GM18867 (cell line): ENCODE measurements around the gene ZNF658.
"Not testable (repeated sequence)": the region's sequence is repeated elsewhere in the genome, so short reads cannot be mapped to it uniquely, and the experiment has no call there.

Experiments
- ATAC-seq: cut with Tn5 transposase; IDR thresholded peaks from one replicate; pipeline ENCODE4 v1.9.1; 2021; ENCODE audit warnings: mild to moderate bottlenecking, moderate library complexity; ENCODE audit not compliant: unreplicated experiment

ZNF658 gene

DNA sequence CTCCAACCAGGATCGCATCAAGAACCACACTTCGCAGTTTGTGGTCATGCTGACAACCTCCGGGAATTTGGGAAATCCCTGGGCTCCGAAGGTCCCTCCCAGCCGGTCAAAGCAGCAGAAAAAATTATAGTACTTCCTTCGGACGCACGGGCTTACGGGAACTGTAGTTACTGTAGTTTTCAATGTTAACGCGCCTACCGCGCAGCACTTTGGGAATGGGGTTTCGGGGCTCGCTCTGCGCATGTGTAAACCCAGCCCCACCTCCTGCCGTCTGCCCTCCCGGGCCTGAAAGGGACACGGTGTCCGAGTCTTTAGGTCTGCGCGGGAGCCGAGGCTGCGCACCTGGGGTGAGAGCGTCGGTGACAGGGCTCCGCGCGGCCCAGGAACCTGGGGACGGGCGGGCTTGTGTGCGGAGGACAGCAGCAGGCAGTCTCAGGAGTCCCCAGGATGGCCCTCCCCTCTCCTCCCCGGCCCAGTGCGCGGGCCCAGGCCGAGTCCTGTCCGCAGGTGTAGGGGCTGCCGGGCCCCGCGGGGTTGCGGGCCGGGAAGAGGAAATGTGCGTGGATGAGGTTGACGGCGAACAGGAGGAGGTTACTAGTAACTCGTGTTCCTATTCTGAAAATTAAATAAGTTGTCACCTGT lies at the start of gene ZNF658:
ZNF658 (plus strand) TSS at position 236 of the 642 bp plus-strand sequence. CDS start 2,837 bp downstream, outside the sequence.
- peak; percentile 98 for ATAC-seq

GRCh38 chr9:66861732-66862131 lies 38.8 kb upstream of the ZNF658 start:
- not testable (repeated sequence) for ATAC-seq

DNA sequence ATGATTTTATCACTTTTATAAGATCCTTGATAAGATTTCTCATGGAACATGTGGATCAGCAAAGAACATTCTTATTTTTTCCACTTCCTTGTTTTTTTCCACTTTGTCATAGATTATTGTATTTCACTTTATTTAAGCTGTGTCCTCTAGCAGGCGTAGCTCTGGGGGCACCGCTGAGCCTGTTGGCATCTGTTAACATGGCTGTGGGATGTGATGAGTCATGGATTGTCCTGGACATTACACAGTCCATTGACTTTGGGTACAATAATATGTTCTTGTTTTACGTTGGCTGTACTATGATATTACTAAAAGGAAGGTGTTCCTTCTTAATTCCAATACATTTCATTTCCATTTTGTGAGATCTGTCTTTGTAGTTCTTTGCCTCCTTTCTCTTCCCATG lies 31.9 kb upstream of the ZNF658 start:
- ATAC-seq: not testable (repeated sequence)

DNA sequence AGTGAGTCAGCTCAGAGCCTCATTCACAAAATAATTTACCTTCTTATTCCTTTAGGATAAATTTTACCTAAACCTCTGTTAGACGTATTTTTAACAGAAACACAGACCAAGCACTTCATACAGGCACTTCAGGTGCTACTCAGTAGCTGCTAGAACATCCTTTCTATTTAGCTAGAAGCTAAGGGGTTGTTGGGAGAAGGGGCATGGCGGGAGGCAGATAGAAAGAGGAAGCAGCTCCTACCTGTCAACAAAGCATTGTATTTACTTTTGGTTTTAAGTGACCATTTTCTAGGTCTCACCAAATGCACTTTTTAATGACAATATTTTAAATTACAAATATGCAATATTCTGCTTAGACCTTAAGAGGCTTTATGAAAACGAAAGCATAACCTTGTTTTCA lies 19.9 kb upstream of the ZNF658 start:
- ATAC-seq: peak; percentile 96

DNA sequence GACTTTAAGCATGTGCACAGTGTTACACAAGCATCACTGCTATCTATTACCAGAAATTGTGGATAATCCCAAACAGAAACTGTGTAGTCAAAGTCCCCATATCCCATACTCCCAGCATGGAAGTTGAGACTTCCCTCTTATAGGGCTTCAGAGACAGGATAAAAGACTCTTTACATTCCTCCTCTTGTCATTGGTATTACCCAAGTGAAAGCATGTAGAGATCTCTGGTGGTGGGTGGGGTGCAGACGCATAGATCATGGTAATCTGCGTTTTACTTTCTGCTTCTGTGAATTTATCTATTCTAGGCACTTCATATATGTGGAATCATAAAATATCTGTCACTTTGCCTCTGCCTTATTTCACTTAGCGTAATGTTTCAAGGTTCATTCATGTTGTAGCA lies 18.7 kb upstream of the ZNF658 start:
- not testable (repeated sequence) for ATAC-seq

DNA sequence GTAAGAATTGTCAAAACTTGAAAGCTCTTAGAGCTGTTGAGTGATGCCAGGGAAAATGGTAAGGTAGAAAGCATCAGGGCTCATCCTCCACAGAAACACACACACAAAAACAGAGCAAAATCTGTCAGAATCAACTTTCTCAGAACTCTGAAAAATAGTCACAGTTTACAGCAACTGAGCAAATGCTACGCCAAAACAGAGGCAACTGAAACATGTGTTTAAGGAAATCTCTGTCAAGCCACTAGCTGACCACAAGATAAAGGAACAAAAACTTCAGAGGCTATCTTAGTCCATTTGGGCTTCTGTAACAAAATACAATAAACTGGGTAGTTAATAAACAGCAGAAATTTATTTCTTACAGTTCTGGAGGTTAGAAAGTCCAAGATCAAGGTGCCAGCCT lies 10.2 kb upstream of the ZNF658 start:
- ATAC-seq: peak; percentile 93

DNA sequence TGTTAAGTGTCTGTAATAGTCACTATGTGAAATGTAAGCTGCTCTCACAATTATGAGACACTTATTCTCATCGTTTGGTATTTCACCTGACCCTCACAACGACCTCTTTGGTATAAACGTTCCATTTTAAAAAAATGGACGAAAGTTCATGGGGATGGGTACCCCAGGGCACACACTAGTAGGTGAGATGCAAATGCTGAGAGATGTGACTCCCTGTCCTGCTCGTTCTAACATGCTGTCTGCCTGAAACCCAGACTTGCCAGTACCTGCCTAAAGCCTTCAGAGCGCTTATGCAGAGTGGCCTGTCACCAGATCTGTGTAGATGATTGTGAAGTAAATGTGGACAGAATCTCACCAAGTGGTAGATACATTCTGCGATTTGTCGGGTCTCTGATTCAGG lies 616 bp downstream of the ZNF658 start:
- peak; percentile 41 for ATAC-seq

DNA sequence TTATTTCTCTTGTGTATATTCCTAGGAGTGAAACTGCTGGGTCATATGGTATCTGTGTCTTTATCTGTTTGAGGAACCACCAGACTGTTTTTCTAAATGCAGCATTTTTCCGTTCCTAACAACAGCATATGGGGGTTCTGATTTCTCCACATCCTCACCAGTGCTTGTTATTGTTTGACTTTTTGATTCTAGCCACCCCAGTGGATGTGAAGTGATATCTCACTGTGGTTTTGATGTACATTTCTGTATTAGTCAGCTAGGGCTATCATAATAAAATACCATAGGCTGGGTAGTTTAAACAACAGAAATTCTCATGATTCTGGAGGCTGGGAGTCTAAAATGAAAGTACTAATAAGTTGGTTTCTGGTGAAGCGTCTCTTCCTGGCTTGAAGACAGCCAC lies 9.0 kb downstream of the ZNF658 start:
- not testable (repeated sequence) for ATAC-seq

- ATAC-seq: not testable (repeated sequence)
Observed at GRCh38 chr9:66920072-66920471, 19.5 kb downstream of the ZNF658 start.

DNA sequence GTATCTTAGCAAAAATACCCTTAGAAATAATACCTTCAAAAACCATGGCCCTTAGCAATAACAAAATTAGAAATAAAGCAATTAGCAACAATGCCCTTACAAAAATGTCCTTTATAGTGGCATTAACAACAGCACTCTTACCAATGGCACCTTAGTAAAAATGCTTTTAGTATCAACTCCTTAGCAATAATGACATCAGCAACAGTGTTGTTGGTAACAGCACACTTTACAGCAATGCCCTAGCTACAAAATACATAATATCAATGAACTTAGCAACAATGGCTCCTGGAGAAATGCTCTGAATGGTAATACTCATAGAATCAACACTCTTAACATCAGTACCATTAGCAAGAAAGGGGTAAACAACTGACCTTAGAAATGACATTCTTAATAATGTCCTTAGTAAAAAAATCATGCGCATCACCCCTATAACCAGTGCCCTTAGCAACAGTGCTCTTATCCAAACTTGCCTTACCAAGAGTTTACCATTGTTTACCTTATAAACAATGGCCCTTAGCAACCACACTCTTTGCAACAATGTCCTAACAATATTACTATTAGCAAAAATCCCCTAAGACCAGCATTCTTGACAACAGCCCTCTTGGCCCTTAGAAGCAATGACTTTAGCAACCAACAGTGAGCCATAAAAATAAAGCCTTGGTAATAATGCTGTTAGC lies 35.8 kb downstream of the ZNF658 start:
- ATAC-seq: not testable (repeated sequence)

DNA sequence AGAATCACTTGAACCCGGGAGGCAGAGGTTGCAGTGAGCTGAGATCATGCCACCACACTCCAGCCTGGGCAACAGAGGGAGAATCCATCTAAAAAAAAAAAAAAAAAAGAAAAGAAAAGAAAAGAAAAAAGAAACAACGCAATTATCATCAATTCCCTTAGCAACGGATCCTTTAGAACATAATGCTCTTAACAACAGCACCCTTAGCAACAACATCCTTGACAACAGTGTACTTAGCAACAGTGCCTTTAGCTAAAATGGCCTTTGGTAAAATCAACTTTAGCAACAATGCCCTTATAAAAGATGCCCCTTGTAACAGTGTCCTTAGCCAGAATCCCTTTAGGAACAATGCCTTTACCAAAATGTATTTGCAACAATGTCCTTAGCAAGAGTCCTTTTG lies 37.1 kb downstream of the ZNF658 start:
- not testable (repeated sequence) for ATAC-seq

DNA sequence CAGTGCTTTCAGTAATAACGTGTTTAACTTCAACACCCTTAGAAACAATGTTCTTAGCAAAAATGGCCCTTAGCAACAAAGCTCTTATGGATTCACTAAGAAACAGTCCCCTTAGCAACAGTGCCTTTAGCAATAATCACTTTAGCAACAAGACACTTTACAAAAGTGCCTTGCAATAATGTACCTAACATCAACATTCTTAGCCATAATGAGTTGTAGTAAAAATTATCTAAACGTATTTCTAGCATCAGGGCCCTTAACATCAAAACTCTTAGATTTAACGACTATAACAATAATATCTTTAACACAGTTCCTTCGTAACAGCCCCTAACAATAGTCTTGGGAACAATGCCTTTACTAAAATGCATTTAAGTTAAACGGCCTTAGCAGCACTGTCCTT lies 37.8 kb downstream of the ZNF658 start:
- not testable (repeated sequence) for ATAC-seq

GRCh38 chr9:66939878-66940830 lies 39.6 kb downstream of the ZNF658 start:
- not testable (repeated sequence) for ATAC-seq

DNA sequence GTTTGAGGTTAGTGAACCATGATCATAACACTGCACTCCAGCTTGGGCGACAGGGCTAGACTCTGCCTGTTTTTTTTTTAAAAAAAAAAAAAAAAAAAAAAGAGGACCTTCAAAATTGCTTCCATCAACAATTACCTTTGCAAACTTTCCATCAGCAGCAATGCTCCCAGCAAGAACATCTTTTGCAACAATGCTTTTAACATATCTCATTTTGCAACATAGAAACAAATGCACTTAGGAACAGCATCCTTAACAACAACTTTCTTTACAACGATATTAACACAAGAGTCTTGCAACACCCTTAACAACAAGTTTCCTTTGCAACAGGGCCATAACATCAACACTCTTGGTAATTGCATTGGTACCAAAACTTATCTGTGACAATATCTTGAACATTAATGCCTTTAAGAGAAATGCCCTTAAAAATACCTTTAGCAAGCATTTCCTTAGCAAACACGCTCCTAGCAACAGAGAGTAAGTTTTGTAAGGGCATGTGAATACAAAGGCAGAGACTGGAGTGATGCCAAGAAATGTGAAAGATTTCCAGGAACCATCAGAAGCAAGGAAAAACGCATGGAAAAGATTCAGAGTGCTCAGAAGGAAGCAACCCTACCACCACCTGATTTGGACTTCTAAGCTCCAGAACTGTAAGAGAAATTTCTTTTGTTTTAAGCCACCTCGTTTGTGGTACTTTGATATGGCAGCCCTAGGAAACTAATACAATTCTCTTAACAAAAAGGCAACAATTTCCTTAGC lies 42.1 kb downstream of the ZNF658 start:
- ATAC-seq: not testable (repeated sequence)

- not testable (repeated sequence) for ATAC-seq
Observed at GRCh38 chr9:66952576-66952975, 52.1 kb downstream of the ZNF658 start.
